HG02798 (cell line): Measurements from ENCODE around the gene SLC7A10.

Experiments
- ATAC-seq: cut with Tn5 transposase; IDR thresholded peaks from one replicate; pipeline ENCODE4 v1.9.1; 2021; ENCODE audit warnings: mild to moderate bottlenecking; ENCODE audit not compliant: unreplicated experiment, poor library complexity

The SLC7A10 gene

DNA sequence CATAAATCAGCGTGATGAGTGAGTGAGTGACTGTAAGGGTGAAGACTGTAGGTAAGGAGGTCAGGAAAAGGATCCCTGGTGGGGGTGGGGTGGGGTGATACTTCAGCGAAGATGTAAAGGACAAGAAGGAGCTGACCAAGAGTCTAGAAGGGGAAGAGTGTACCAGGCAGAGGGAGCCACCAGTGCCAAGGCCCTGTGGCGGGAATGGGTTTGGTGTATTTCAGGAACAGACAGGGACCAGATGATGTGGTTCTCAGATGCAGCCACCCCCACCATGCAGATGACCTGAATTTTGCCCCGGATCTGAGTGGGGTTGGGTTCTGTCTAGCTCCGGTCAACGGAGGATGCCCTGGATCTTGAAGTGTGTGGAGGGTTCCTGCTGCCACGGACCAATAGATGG, 30.1 kb upstream of the SLC7A10 start:
- no peak for ATAC-seq

- ATAC-seq, result no peak
Observed at GRCh38 chr19:33254245-33254824, 28.7 kb upstream of the SLC7A10 start.

GRCh38 chr19:33252971-33253370, 27.3 kb upstream of the SLC7A10 start:
- ATAC-seq, result no peak

- ATAC-seq, result no peak
Observed at GRCh38 chr19:33252418-33252962, 26.8 kb upstream of the SLC7A10 start.

GRCh38 chr19:33251526-33252090, 26.0 kb upstream of the SLC7A10 start:
- ATAC-seq, result no peak

DNA sequence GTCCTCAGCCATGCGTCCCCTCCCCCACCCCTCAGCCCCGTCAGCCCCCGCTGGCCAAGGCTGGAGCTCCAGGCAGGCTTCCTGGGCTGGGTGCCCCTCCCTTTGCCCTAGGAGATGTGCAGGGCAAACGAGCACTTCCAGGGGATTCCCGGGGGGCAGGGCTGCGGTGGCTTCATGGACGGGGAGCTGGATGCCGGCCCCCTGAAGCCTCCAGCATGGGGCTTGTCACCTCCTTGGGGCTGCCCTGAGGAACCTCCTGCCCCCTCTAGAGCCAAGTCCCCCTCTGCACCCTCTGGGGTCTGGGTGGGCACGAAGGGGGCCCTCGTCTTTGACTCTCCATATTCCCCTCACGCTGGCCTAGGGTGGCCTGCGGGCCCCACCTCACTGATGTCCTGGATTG, 25.4 kb upstream of the SLC7A10 start:
- ATAC-seq, result no peak

DNA sequence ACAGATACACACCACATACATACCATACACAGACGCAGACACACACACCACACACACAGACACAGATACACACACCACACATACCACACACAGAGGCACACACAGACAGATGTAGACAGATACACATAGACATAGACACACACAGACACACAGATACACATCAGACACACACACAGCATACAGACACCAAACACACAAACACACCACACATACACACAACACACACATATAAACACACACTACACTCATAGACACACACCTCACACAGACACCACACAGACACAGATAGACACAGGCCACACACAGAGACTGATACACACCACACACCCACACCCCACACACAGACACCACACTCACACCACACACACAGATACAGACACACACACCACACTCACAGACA, 24.9 kb upstream of the SLC7A10 start:
- no peak for ATAC-seq

GRCh38 chr19:33249740-33250366, 24.2 kb upstream of the SLC7A10 start:
- ATAC-seq, result no peak

DNA sequence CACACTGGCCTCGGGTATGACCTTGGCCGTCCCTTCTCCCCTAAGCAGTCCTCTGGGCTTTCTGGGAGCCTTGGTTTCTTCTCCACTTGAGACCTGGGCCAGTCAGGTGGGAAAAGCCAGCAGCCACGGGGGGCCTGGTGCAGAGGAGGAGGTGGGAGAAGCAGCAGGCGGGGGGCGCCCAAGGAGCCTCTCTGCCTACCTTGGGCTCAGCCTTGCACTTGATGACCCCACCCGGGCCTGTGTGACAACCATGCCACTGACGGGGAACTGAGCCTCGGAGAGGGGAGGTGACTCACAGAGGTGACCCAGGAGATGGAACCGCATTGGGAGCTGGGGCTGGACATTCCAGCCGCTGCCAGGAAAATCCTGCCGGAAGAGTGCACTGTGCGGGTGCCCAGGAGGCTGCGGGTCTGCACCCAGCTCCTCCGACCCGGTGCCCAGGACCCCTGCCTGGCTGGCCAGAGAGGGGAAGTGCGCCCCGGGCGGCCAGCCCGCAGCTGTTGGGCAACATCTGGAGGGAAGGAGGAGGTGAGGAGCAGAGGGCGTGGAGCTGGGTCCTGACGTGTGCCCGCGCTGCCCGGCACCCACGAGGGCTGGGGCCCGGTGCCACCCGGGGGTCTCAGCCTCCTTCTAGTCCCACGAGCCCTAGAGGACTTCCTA, 23.4 kb upstream of the SLC7A10 start:
- no peak for ATAC-seq

- no peak for ATAC-seq
Observed at GRCh38 chr19:33248553-33248953, 22.9 kb upstream of the SLC7A10 start.

GRCh38 chr19:33248104-33248503, 22.5 kb upstream of the SLC7A10 start:
- no peak for ATAC-seq

DNA sequence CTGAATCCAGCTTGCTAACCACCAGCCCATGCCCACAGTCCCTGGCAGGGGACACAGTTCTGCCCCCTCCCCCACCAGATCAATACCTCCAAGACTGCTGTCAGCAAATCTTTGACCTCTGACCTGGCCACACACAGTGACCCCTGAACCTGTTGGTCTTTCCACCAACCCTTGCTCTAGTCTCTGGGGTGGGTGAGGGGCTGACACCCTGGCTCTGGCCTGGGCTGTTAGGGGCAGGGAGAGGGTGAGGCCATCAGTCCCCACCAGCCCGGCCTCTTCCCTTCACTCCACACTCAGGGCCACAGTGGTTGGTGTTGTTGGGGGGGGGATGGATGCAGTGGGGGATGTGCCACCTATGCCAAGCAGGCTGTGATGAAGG, 21.8 kb upstream of the SLC7A10 start:
- no peak for ATAC-seq

DNA sequence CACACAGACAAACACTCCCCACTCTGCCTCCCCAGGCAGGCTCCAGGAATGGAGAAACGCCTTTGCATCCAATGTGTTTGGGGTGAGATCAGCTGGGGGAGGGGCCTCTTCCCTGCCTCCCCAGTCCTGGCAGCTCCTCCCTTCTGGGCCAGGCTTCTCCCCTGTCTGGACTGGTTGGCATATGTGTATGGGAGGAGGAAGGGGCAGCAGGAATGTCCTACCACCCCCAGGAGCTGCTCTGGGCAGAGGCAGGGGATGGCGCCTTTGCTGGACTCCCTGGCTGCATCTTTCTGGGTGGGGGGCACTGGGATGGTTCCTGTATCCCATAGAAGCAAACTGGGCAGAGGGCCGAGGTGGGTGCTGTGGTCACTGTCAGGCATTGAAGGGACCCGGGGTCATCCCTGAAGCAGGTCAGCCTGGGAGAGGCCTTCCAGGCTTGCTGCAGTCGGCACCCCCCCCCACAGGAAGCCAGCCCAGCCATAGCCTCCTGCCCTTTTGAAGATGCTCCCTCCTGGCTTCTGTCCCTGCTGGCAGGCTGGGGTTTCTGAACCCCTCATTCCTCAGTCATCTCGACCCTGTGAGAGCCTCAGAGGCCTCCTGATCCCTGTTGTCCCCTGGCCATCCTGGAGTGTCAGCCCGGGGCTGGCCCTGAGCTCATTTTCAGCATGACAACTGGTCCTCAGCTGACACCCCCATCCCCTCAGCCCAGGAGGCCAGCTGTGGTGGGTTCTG, 21.2 kb upstream of the SLC7A10 start:
- ATAC-seq, result no peak

DNA sequence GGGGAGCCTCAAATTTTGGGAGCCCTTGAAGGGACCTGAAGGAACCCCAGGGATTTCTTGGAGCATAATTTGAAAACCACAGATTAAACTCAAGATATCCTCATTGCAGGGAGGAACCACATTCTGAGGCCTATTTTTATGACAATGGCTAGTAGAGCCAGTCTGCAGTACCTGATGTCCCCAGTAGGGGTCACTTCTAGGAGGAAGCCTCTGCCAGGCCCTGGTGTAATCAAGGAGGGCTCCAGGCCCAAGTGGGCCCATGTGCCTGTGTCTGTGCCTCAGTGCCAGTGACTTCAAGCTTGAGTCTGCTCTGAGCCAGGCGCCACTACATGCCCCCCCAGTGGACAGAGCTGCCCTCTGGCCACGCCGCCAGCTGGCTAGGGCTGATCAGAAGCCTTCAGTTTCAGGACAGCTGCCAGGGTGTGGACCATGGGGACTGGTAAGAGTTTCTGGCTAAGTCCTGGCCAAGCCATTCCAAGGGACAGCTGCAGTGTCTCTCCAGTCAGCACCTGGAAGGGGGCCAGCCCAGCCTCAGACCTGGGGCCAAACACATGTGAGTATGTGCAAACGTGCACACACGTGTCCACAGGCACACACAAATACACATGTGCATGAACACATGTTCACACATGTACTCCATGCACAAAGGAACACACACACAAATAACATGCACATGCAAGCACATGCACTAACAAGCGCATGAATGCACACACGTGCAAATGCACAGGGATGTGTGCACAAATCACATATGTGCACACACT, 20.5 kb upstream of the SLC7A10 start:
- ATAC-seq, result no peak

GRCh38 chr19:33242911-33243310, 17.3 kb upstream of the SLC7A10 start:
- no peak for ATAC-seq

DNA sequence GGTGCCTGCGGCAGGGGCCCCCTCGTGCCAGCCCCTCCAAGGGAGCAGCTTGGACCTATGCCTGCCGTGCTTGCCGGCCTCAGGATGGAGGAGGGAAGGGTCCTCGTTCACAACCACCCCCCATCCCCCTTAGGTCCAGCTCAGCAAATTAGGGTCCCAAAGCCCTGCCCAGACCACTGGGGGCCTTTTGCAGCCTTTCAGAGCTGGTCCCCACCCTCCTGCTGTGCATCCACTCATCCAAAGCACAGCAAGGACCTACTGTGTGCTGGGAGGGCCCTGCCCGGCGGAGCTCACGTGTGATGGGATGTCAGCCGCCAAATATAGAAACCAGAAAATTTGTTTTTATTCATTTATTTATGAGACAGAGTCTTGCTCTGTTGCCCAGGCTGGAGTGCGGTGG, 16.5 kb upstream of the SLC7A10 start:
- no peak for ATAC-seq

DNA sequence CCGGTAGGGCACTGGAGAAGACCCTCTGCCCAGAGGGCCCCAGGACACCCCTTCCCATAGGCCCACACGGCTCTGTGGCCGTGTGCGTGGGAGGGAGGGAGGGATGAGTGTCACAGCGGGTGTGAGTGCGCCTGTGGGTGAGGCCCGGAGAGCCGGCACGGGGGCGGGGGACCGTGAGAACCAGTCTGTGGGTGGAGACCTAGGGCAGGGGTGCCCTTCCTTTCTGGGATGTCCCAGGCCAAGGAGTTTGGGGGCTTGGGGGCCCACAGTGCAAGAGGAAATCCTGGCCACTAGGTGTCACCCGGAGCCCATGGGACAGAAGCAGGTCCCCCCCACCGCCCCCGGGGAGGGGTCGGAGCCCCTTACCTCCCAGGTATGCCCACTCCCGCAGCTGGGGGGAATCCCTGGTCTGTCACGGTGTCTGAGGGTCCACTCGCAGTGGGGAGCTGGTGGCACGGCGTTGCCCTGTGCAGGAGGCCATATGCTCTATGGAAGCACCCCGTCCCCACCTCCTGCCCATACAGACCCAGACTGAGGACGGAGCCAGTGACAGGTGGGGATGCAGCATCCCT, 16.0 kb upstream of the SLC7A10 start:
- ATAC-seq, result no peak

- ATAC-seq, result no peak
Observed at GRCh38 chr19:33241091-33241529, 15.5 kb upstream of the SLC7A10 start.

- ATAC-seq, result no peak
Observed at GRCh38 chr19:33240181-33240771, 14.6 kb upstream of the SLC7A10 start.
